ENCODE data around the gene SARM1. TPM values are rescaled to one million over a fixed set of nuclear protein-coding genes. Genes with fewer than 3 reads are reported as not detected.
"Not testable (repeated sequence)": the region's sequence is repeated elsewhere in the genome, so short reads cannot be mapped to it uniquely, and the experiment has no call there.

Gene SARM1
- total and polyA plus RNA-seq, 4 donors, result 9.3 to 24.6 (median 9.8) TPM

GRCh38 chr17:28433721-28434120, 62.2 kb downstream of the SARM1 start:
- Histone ChIP-seq H3K36me3 (ENCODE audit: control insufficient read depth in 4 of 4, insufficient read depth in 4 of 4, low read length in 4 of 4) (no peaks in the 10 kb centered on the region), H3K4me3 (no peak overlapping the region), H3K27me3 (ENCODE audit: control insufficient read depth in 3 of 3, insufficient read depth in 3 of 3, low read length in 2 of 3) (no peaks in the 10 kb centered on the region), H3K27ac (ENCODE audit: low read depth in 1 of 2, low read length in 1 of 2) (no peak overlapping the region), H3K9ac (ENCODE audit: insufficient read depth in 1 of 2, low read length in 2 of 2) (no peak overlapping the region), H3K9me3 (ENCODE audit: control insufficient read depth in 4 of 4, insufficient read depth in 3 of 4, low read length in 3 of 4) (no peaks in the 10 kb centered on the region), H3K4me1 (ENCODE audit: control insufficient read depth in 5 of 5, insufficient read depth in 5 of 5, low read length in 5 of 5) (no peaks in the 10 kb centered on the region)
- 63 to 69% methylated on average over 1 of the region's 1 CpG for WGBS, 2 donors
- TF ChIP-seq, protein P1, sequence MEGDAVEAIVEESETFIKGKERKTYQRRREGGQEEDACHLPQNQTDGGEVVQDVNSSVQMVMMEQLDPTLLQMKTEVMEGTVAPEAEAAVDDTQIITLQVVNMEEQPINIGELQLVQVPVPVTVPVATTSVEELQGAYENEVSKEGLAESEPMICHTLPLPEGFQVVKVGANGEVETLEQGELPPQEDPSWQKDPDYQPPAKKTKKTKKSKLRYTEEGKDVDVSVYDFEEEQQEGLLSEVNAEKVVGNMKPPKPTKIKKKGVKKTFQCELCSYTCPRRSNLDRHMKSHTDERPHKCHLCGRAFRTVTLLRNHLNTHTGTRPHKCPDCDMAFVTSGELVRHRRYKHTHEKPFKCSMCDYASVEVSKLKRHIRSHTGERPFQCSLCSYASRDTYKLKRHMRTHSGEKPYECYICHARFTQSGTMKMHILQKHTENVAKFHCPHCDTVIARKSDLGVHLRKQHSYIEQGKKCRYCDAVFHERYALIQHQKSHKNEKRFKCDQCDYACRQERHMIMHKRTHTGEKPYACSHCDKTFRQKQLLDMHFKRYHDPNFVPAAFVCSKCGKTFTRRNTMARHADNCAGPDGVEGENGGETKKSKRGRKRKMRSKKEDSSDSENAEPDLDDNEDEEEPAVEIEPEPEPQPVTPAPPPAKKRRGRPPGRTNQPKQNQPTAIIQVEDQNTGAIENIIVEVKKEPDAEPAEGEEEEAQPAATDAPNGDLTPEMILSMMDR (IDR thresholded peaks at IDR 0.05; ENCODE audit: control extremely low read depth, extremely low read depth), result no peak
- DNase-seq, result no peak
- ATAC-seq (ENCODE audit: insufficient read depth, low FRiP score), result no peak

GRCh38 chr17:28434326-28434725, 62.8 kb downstream of the SARM1 start:
- ATAC-seq (ENCODE audit: insufficient read depth, low FRiP score); H3K36me3 ChIP-seq (ENCODE audit: control insufficient read depth in 4 of 4, insufficient read depth in 4 of 4, low read length in 4 of 4); H3K27ac ChIP-seq (ENCODE audit: low read depth in 1 of 2, low read length in 1 of 2); H3K9me3 ChIP-seq (ENCODE audit: control insufficient read depth in 4 of 4, insufficient read depth in 3 of 4, low read length in 3 of 4); H3K4me1 ChIP-seq (ENCODE audit: control insufficient read depth in 5 of 5, insufficient read depth in 5 of 5, low read length in 5 of 5); H3K9ac ChIP-seq (ENCODE audit: insufficient read depth in 1 of 2, low read length in 2 of 2); DNase-seq; H3K27me3 ChIP-seq (ENCODE audit: control insufficient read depth in 3 of 3, insufficient read depth in 3 of 3, low read length in 2 of 3); H3K4me3 ChIP-seq: not testable (repeated sequence)
- WGBS, 2 donors, result 60 to 78% methylated on average over 8 of the region's 8 CpGs

DNA sequence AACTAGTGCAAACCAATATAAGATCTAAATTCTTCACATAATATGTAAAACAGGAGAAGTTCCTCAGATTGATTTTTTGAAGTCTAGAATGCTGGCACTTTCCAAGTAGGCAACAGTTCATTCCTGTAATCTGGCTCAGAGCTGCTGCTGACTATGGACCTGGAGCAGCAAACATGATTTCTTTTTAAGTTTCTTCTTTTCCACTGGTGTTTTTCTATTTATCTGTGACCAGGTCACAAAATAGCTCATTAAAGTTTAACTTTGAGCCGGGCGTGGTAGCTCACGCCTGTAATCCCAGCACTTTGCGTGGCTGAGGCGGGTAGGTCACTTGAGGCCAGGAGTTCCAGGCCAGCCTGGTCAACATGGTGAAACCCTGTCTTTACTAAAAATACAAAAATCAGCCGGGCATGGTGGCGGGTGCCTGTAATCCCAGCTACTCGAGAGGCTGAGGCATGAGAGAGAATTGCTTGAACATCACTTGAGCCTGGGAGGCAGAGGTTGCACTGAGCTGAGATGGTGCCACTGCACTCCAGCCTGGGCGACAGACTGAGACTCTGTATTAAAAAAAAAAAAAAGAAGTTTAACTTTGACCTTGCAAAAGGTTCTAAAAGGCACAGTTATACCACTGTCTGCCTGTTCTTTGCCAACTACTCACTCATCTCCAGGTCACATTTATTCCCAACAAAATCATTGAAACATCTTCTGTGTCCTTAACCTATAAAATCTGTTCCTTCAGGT, 72.6 kb downstream of the SARM1 start:
- Histone ChIP-seq H3K27ac (ENCODE audit: low read depth in 1 of 2, low read length in 1 of 2) (no peak overlapping the region), H3K9ac (ENCODE audit: insufficient read depth in 1 of 2, low read length in 2 of 2) (no peak overlapping the region), H3K4me1 (ENCODE audit: control insufficient read depth in 5 of 5, insufficient read depth in 5 of 5, low read length in 5 of 5) (no peaks in the 10 kb centered on the region), H3K4me3 (no peak overlapping the region), H3K36me3 (ENCODE audit: control insufficient read depth in 4 of 4, insufficient read depth in 4 of 4, low read length in 4 of 4) (no peaks in the 10 kb centered on the region), H3K9me3 (ENCODE audit: control insufficient read depth in 4 of 4, insufficient read depth in 3 of 4, low read length in 3 of 4) (peaks cover 0 to 2% (median 0%) of the 10 kb centered on the region in 4 donors), H3K27me3 (ENCODE audit: control insufficient read depth in 3 of 3, insufficient read depth in 3 of 3, low read length in 2 of 3) (no peaks in the 10 kb centered on the region)
- whole genome bisulfite sequencing, 2 donors, result 90 to 95% methylated on average over 9 of the region's 9 CpGs
- TF ChIP-seq, protein P1 (IDR thresholded peaks at IDR 0.05; ENCODE audit: control extremely low read depth, extremely low read depth), result no peak
- DNase-seq (no peak), ATAC-seq (ENCODE audit: insufficient read depth, low FRiP score) (no peak)

DNA sequence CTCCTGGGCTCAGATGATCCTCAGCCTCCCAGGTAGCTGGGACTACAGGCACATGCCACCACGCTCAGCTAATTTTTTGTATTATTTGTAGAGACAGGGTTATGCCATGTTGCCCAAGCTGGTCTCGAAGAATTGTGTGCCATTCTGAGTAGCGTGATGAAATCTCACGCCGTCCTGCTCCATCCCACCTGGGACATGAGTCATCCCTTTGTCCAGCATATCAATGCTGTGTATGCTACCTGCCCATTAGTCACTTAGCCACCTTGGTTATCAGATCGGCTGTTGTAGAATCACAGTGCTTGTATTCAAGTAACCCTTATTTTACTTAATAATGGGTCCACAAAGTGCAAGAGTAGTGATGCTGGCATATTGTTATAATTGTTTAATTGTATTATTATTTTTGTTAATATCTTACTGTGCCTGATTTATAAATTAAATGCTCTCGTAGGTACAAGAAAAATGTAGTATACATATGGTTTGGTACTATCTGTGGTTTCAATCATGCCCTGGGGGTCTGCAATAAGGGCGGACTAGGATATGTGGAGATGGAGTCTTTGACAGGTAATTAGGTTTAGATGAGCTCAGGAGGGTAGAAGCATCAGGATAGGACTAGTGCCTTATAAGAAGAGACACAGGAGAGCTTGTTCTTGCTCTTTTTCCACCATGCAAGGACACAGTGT, 75.4 kb downstream of the SARM1 start:
- no peak for ATAC-seq (ENCODE audit: insufficient read depth, low FRiP score)
- H3K9ac ChIP-seq (ENCODE audit: insufficient read depth in 1 of 2, low read length in 2 of 2), result no peak overlapping the region
- 89 to 91% methylated on average over 8 of the region's 8 CpGs for WGBS, 2 donors
- H3K27me3 ChIP-seq (ENCODE audit: control insufficient read depth in 3 of 3, insufficient read depth in 3 of 3, low read length in 2 of 3), result no peaks in the 10 kb centered on the region
- no peak for DNase-seq
- H3K9me3 ChIP-seq (ENCODE audit: control insufficient read depth in 4 of 4, insufficient read depth in 3 of 4, low read length in 3 of 4), result no peaks in the 10 kb centered on the region
- H3K27ac ChIP-seq (ENCODE audit: low read depth in 1 of 2, low read length in 1 of 2), result no peak overlapping the region
- H3K4me1 ChIP-seq (ENCODE audit: control insufficient read depth in 5 of 5, insufficient read depth in 5 of 5, low read length in 5 of 5), result no peaks in the 10 kb centered on the region
- TF ChIP-seq, protein P1 (IDR thresholded peaks at IDR 0.05; ENCODE audit: control extremely low read depth, extremely low read depth), result no peak
- H3K4me3 ChIP-seq, result no peak overlapping the region
- no peaks in the 10 kb centered on the region for H3K36me3 ChIP-seq (ENCODE audit: control insufficient read depth in 4 of 4, insufficient read depth in 4 of 4, low read length in 4 of 4)
